GM23338 (cell line): ENCODE results near the gene SVIP. TPM values are rescaled to one million over a fixed set of nuclear protein-coding genes. Genes with fewer than 3 reads are reported as not detected.

Experiments
- ATAC-seq: fragments of 200-7000 bp; cut with Tn5 transposase; 3 replicates; pipeline ENCODE4 v1.9.1; 2020
- DNase-seq: peaks from one replicate; pipeline ENCODE4 v3.0.0-alpha.2; 2015; ENCODE audit warnings: low spot score
- H2AFZ ChIP-seq: fragments of 200-600 bp; sonication (generic); 2 replicates; pipeline ENCODE4 v1.8.0; 2016; ENCODE audit warnings: antibody characterized with exemption, mild to moderate bottlenecking, moderate library complexity
- H3F3A ChIP-seq: fragments of 200-600 bp; sonication (generic); replicated peaks from 2 replicates; pipeline ENCODE4 v1.8.0; 2017; ENCODE audit warnings: antibody characterized with exemption, mixed run types, low read depth
- H3K27ac ChIP-seq: fragments of 200-600 bp; sonication (generic); 2 replicates; pipeline ENCODE4 v1.6.1; 2016; ENCODE audit warnings: low read depth
- H3K27me3 ChIP-seq: fragments of 200-600 bp; sonication (generic); 2 replicates; pipeline ENCODE4 v1.8.0; 2016; ENCODE audit warnings: mild to moderate bottlenecking, mixed run types, moderate library complexity; ENCODE audit not compliant: insufficient read depth
- H3K36me3 ChIP-seq: fragments of 200-600 bp; sonication (generic); 2 replicates; pipeline ENCODE4 v1.8.0; 2016; ENCODE audit warnings: mild to moderate bottlenecking; ENCODE audit not compliant: insufficient read depth
- H3K4me1 ChIP-seq: fragments of 200-600 bp; sonication (generic); 2 replicates; pipeline ENCODE4 v1.8.0; 2016; ENCODE audit warnings: mild to moderate bottlenecking, moderate library complexity; ENCODE audit not compliant: insufficient read depth
- H3K4me2 ChIP-seq: fragments of 200-600 bp; sonication (generic); 2 replicates; pipeline ENCODE4 v1.7.1; 2017; ENCODE audit warnings: mixed run types
- H3K4me3 ChIP-seq: fragments of 200-600 bp; sonication (generic); 2 replicates; pipeline ENCODE4 v1.6.1; 2016; ENCODE audit warnings: mixed run types
- H3K79me2 ChIP-seq: fragments of 200-600 bp; sonication (generic); replicated peaks from 2 replicates; pipeline ENCODE4 v1.8.0; 2017; ENCODE audit warnings: mild to moderate bottlenecking; ENCODE audit not compliant: insufficient read depth
- H3K9me2 ChIP-seq: fragments of 200-600 bp; sonication (generic); 2 replicates; pipeline ENCODE4 v1.8.0; 2017; ENCODE audit not compliant: insufficient read depth
- H4K20me1 ChIP-seq: fragments of 200-600 bp; sonication (generic); replicated peaks from 2 replicates; pipeline ENCODE4 v1.8.0; 2017; ENCODE audit warnings: mild to moderate bottlenecking; ENCODE audit not compliant: insufficient read depth
- H3K27ac Mint-ChIP-seq: 2 replicates; pipeline ENCODE4 v1.8.0; 2020; ENCODE audit warnings: inconsistent platforms, mild to moderate bottlenecking, moderate library complexity, mixed read lengths
- H3K27me3 Mint-ChIP-seq: 3 replicates; pipeline ENCODE4 v1.8.0; 2022; ENCODE audit warnings: low read depth, mild to moderate bottlenecking, moderate library complexity, mixed read lengths, inconsistent platforms; ENCODE audit not compliant: insufficient read depth, poor library complexity
- H3K36me3 Mint-ChIP-seq: 3 replicates; pipeline ENCODE4 v1.8.0; 2021; ENCODE audit warnings: low read depth, mild to moderate bottlenecking, inconsistent platforms, moderate library complexity, mixed read lengths
- H3K4me1 Mint-ChIP-seq: 3 replicates; pipeline ENCODE4 v1.8.0; 2020; ENCODE audit warnings: mild to moderate bottlenecking, inconsistent platforms, mixed read lengths
- H3K4me3 Mint-ChIP-seq: 3 replicates; pipeline ENCODE4 v1.8.0; 2021; ENCODE audit warnings: moderate library complexity, mild to moderate bottlenecking, inconsistent platforms, mixed read lengths
- H3K9me3 Mint-ChIP-seq: 3 replicates; pipeline ENCODE4 v1.8.0; 2020; ENCODE audit warnings: moderate library complexity, mild to moderate bottlenecking, inconsistent platforms, mixed read lengths
- CREB1 ChIP-seq: fragments of 250-450 bp; sonication (Bioruptor Pico); IDR thresholded peaks from 2 replicates; pipeline ENCODE4 v1.5.0; 2020; ENCODE audit warnings: low read depth, mild to moderate bottlenecking, moderate library complexity
- EZH2 ChIP-seq: fragments of 200-600 bp; sonication (generic); IDR thresholded peaks from one replicate; pipeline ENCODE4 v1.8.0; 2017; ENCODE audit warnings: antibody characterized with exemption, mild to moderate bottlenecking, low read depth; ENCODE audit not compliant: unreplicated experiment
- EZH2phosphoT487 ChIP-seq: fragments of 200-600 bp; sonication (generic); IDR thresholded peaks from one replicate; pipeline ENCODE4 v1.8.1; 2018; ENCODE audit warnings: antibody characterized with exemption; ENCODE audit not compliant: unreplicated experiment
- JUNB ChIP-seq: IDR thresholded peaks from one replicate; pipeline ENCODE4 v1.6.1; 2016; ENCODE audit warnings: antibody characterized with exemption; ENCODE audit not compliant: unreplicated experiment
- NANOG ChIP-seq: IDR thresholded peaks from 2 replicates; pipeline ENCODE4 v1.6.1; 2016; ENCODE audit warnings: antibody characterized with exemption, borderline replicate concordance
- POLR2AphosphoS5 ChIP-seq: IDR thresholded peaks from 2 replicates; pipeline ENCODE4 v1.6.1; 2016; ENCODE audit warnings: antibody characterized with exemption, low read depth
- STAT1 ChIP-seq: IDR thresholded peaks from one replicate; pipeline ENCODE4 v1.6.1; 2016; ENCODE audit warnings: antibody characterized with exemption; ENCODE audit not compliant: unreplicated experiment
- ZNF331 ChIP-seq: fragments of 250-450 bp; sonication (Bioruptor Pico); IDR thresholded peaks from 2 replicates; pipeline ENCODE4 v1.5.0; 2020; ENCODE audit warnings: low read depth, mild to moderate bottlenecking, moderate library complexity
- polyA plus RNA-seq: library from polyadenylated mRNA; unstranded; fragments of >200 nt; fragmentation: Nextera tagmentation; extraction: Ambion mirVana; gene quantifications from 2 replicates; pipeline ENCODE4 v1.2.1, GENCODE V29; 2016
- total RNA-seq: library from RNA; depleted of rRNA; stranded (reverse); fragments of >200 nt; shearing (Covaris generic); gene quantifications from 2 replicates; pipeline ENCODE4 v1.2.3, GENCODE V29; 2014
- TF ChIP-seq, protein P1 (sequence below): IDR thresholded peaks from one replicate; pipeline ENCODE4 v1.6.1; 2018; ENCODE audit warnings: antibody characterized with exemption; ENCODE audit not compliant: unreplicated experiment
- TF ChIP-seq, protein P2 (sequence below), 2 experiments: fragments of 200-600 bp in 1 of 2; sonication (generic) in 1 of 2; conservative IDR thresholded peaks; 2 replicates each; pipeline versions ENCODE4 v1.5.1 to v1.6.1; 2016 to 2017; ENCODE audit warnings: antibody characterized with exemption in 2 of 2, low read depth in 2 of 2, mild to moderate bottlenecking in 2 of 2, moderate library complexity in 1 of 2

Gene SVIP
- total and polyA plus RNA-seq, 2 experiments from 2014 or later: 4.1 to 13.5 TPM

DNA sequence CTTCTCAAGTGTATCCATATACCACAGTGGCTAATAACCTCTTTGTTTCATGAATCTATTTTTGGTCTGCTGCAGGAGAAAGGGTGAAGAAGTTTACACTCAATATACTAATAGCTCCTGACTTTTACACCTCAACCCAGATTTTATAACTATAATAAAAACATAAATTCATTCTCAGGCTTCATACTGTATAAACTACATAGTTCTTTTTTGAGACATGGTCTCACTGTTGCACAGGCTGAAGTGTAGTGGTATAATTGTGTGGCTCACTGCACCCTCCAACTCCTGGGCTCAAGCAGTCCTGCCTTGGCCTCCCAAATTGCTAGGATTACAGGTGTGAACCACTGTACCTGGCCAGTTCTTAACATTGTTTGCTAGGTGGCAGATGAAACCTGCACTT lies 48.4 kb upstream of the SVIP start:
- Histone ChIP-seq H3K27me3 (no peaks in the 10 kb centered on the region), H3K36me3 (no peaks in the 10 kb centered on the region), H2AFZ (peak overlapping the region; percentile 29; the same call in 1 of the 2 replicates), H3K27ac (no peak overlapping the region), H3K4me3 (no peak overlapping the region), H3K9me2 (no peaks in the 10 kb centered on the region), H3K4me1 (peaks cover 12% of the 10 kb centered on the region), H3K4me2 (no peak overlapping the region), H3K79me2 (no peaks in the 10 kb centered on the region), H4K20me1 (no peaks in the 10 kb centered on the region), H3F3A (no peaks in the 10 kb centered on the region)
- TF ChIP-seq EZH2: no peak
- no peak for TF ChIP-seq ZNF331 (CRISPR knock-in tag)
- no peak for TF ChIP-seq EZH2phosphoT487
- Mint-ChIP-seq H3K4me3 (no peak overlapping the region), H3K27ac (no peak overlapping the region), H3K36me3 (no peaks in the 10 kb centered on the region), H3K27me3 (no peaks in the 10 kb centered on the region), H3K4me1 (peaks cover 3% of the 10 kb centered on the region; the same call in 1 of the 3 replicates), H3K9me3 (no peaks in the 10 kb centered on the region)
- DNase-seq: no peak
- no peak for ATAC-seq

DNA sequence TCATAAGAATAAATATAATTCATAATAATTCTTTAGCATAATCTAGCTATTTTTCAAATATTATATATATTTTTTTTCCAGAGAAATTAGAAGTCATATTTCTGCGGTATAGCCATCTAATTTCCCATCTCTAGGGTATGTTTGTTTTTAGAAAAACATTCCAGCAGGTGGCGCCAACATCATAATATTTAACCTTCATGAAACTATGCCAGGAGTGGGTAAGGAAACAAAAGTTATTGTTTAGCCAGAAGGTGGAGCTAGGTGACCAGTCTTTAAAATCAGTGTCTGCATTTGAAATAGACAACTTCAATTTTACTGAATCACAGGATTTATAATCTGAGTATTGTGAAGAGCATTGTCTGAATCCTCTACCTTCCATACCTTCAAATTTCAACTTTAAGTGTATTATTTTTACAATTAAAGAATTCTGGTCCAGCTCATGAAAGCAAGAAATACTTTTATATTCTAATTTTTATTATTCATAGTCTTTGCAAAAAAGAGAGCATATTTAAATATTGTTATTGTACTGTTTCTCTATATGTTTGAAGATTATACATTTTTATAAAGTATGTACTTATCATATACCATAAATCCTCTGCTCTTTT lies 46.4 kb upstream of the SVIP start:
- no peak overlapping the region for H2AFZ ChIP-seq

DNA sequence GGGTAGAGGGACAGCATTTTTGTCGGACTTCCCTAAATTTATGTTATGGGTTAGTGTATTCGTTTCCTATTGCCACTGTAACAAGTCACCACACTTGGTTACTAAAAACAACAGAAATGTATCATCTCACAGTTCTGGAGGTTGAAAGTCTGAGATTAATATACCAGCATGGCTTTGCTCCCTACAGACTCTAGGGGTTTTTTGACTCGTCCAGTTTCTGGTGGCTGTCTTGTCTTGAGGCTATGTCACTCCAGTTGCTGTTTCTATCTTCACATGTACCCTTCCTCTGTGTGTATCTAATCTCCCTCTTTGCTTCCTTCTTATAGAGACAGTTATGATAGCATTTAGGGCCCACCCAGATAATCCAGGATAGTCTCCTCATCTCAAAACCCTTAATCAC lies 39.7 kb upstream of the SVIP start:
- TF ChIP-seq CREB1 (no peak), NANOG (no peak), STAT1 (no peak), ZNF331 (CRISPR knock-in tag) (no peak), JUNB (no peak), POLR2AphosphoS5 (no peak)
- TF ChIP-seq, protein P1, sequence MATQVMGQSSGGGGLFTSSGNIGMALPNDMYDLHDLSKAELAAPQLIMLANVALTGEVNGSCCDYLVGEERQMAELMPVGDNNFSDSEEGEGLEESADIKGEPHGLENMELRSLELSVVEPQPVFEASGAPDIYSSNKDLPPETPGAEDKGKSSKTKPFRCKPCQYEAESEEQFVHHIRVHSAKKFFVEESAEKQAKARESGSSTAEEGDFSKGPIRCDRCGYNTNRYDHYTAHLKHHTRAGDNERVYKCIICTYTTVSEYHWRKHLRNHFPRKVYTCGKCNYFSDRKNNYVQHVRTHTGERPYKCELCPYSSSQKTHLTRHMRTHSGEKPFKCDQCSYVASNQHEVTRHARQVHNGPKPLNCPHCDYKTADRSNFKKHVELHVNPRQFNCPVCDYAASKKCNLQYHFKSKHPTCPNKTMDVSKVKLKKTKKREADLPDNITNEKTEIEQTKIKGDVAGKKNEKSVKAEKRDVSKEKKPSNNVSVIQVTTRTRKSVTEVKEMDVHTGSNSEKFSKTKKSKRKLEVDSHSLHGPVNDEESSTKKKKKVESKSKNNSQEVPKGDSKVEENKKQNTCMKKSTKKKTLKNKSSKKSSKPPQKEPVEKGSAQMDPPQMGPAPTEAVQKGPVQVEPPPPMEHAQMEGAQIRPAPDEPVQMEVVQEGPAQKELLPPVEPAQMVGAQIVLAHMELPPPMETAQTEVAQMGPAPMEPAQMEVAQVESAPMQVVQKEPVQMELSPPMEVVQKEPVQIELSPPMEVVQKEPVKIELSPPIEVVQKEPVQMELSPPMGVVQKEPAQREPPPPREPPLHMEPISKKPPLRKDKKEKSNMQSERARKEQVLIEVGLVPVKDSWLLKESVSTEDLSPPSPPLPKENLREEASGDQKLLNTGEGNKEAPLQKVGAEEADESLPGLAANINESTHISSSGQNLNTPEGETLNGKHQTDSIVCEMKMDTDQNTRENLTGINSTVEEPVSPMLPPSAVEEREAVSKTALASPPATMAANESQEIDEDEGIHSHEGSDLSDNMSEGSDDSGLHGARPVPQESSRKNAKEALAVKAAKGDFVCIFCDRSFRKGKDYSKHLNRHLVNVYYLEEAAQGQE: no peak
- no peak overlapping the region for H3K4me3 Mint-ChIP-seq
- DNase-seq (no peak), ATAC-seq (no peak)
- Histone ChIP-seq H3F3A (no peaks in the 10 kb centered on the region), H3K27ac (no peak overlapping the region), H3K4me3 (no peak overlapping the region), H3K9me2 (0 out of 2 replicates have a peak, but pooled peaks cover 5% of the 10 kb centered on the region), H3K79me2 (no peaks in the 10 kb centered on the region), H2AFZ (no peak overlapping the region), H3K36me3 (no peaks in the 10 kb centered on the region; the same call in 1 of the 2 replicates), H3K27me3 (no peaks in the 10 kb centered on the region), H3K4me2 (no peak overlapping the region), H3K4me1 (no peaks in the 10 kb centered on the region), H4K20me1 (no peaks in the 10 kb centered on the region)
- H3K4me1 Mint-ChIP-seq: no peaks in the 10 kb centered on the region
- peaks cover 3% of the 10 kb centered on the region; the same call in 1 of the 3 replicates for H3K36me3 Mint-ChIP-seq
- H3K27ac Mint-ChIP-seq: no peak overlapping the region
- H3K27me3 Mint-ChIP-seq: no peaks in the 10 kb centered on the region
- no peaks in the 10 kb centered on the region; the same call in 2 of the 3 replicates for H3K9me3 Mint-ChIP-seq

More for the DNA sequence above, 46.4 kb upstream of the SVIP start:
- H3K9me3 Mint-ChIP-seq: no peaks in the 10 kb centered on the region
- no peak for TF ChIP-seq ZNF331 (CRISPR knock-in tag)
- TF ChIP-seq, protein P2, sequence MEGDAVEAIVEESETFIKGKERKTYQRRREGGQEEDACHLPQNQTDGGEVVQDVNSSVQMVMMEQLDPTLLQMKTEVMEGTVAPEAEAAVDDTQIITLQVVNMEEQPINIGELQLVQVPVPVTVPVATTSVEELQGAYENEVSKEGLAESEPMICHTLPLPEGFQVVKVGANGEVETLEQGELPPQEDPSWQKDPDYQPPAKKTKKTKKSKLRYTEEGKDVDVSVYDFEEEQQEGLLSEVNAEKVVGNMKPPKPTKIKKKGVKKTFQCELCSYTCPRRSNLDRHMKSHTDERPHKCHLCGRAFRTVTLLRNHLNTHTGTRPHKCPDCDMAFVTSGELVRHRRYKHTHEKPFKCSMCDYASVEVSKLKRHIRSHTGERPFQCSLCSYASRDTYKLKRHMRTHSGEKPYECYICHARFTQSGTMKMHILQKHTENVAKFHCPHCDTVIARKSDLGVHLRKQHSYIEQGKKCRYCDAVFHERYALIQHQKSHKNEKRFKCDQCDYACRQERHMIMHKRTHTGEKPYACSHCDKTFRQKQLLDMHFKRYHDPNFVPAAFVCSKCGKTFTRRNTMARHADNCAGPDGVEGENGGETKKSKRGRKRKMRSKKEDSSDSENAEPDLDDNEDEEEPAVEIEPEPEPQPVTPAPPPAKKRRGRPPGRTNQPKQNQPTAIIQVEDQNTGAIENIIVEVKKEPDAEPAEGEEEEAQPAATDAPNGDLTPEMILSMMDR (conservative IDR thresholded peaks at IDR 0.05; ENCODE audit: low read depth in 2 of 2): peak; percentile 86 to 97
- H3F3A ChIP-seq: no peaks in the 10 kb centered on the region
- no peaks in the 10 kb centered on the region for H3K27me3 ChIP-seq
- H3K27me3 Mint-ChIP-seq: no peaks in the 10 kb centered on the region
- peaks cover 3% of the 10 kb centered on the region; the same call in 1 of the 3 replicates for H3K4me1 Mint-ChIP-seq
- H3K36me3 ChIP-seq: no peaks in the 10 kb centered on the region
- no peak overlapping the region for H3K4me3 ChIP-seq
- no peaks in the 10 kb centered on the region for H3K79me2 ChIP-seq
- H3K36me3 Mint-ChIP-seq: no peaks in the 10 kb centered on the region
- H3K27ac Mint-ChIP-seq: no peak overlapping the region
- H3K9me2 ChIP-seq: no peaks in the 10 kb centered on the region
- DNase-seq (peak; percentile 92), ATAC-seq (peak; percentile 76)
- no peak overlapping the region for H3K4me2 ChIP-seq
- H3K4me3 Mint-ChIP-seq: no peak overlapping the region
- no peaks in the 10 kb centered on the region for H4K20me1 ChIP-seq
- H3K4me1 ChIP-seq: peaks cover 12% of the 10 kb centered on the region
- no peak overlapping the region for H3K27ac ChIP-seq
